Esophagus squamous epithelium (tissue), 4 donors: Measurements from ENCODE around the gene CACNB2.

Experiments
- CTCF ChIP-seq, 6 experiments: fragments of 450-650 bp in 4 of 6; fragments of 200-600 bp in 2 of 6; sonication (generic) in 2 of 6; IDR thresholded peaks; one replicate each; pipeline ENCODE4 v1.5.1; 2016 to 2019; ENCODE audit warnings: antibody characterized with exemption in 6 of 6, mild to moderate bottlenecking in 4 of 6, moderate library complexity in 4 of 6
- POLR2A ChIP-seq, 4 donors: fragments of 450-650 bp; IDR thresholded peaks; one replicate each; pipeline ENCODE4 v1.6.1; 2017; ENCODE audit warnings: antibody characterized with exemption in 4 of 4, mild to moderate bottlenecking in 4 of 4, moderate library complexity in 3 of 4

GRCh38 chr10:18542832-18543231, 402.6 kb downstream of the CACNB2 start:
- TF ChIP-seq CTCF (IDR thresholded peaks at IDR 0.05) (no peak), POLR2A (IDR thresholded peaks at IDR 0.05) (no peak)
